GDM1 (cell line): Measurements from ENCODE around the gene CBFA2T2.
"Not testable (repeated sequence)": the region's sequence is repeated elsewhere in the genome, so short reads cannot be mapped to it uniquely, and the experiment has no call there.

Source experiments
- DNase-seq: peaks from one replicate; lab custom pipeline; 2025; lab: John Stamatoyannopoulos, UW

CBFA2T2 gene

GRCh38 chr20:33470866-33471265 lies 19.0 kb upstream of the CBFA2T2 start:
- no peak for DNase-seq

GRCh38 chr20:33472868-33473435 lies 16.9 kb upstream of the CBFA2T2 start:
- no peak for DNase-seq

DNA sequence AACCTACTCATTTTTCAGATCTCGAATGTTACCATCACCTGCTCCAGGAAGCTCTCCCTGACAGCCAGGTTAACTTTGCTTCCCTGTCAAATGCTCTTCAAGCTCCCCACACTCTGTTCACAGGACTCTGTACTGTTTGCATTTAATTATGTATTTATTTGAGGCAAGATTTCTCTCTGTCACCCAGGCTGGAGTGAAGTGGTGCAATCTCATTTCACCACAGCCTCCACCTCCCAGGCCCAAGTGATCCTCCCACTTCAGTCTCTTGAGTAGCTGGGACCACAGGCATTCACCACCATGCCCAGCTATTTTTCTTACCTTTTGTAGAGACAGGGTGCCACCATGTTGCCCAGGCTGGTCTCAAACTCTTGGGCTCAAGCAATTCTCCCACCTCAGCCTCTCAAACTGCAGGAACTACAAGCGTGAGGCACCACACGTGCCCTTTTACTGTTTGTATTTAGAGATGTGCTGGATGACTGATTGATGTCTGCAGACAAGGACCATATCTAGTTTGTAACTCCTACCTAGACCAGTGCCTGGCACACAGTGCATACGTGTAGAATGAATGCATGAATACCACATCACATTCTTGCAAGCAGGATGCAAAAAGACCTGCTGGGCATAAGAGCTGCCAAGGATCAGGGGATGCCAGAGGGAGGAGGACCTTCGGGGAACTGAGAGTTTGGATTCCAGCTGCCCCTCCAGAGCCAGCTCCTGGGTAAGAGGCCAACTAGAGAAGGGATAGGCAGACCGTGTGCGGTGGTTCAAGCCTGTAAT lies 15.6 kb upstream of the CBFA2T2 start:
- no peak for DNase-seq

DNA sequence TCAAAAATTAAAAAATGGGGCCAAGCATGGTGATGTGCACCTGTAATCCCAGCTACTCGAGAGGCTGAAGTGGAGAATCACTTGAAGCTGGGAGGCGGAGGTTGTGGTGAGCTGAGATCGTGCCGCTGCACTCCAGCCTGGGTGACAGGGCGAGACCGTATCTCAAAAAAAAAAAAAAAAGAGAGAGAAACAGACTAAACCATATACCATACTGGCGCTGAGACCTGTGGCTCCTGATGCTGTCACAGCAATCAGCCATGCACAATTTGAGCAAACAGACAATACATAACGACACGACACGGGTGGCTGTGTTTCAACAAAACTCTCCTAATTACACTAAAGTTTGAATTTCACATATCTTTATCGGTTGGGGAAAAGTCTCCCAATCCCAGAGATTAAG lies 14.9 kb upstream of the CBFA2T2 start:
- no peak for DNase-seq

GRCh38 chr20:33475381-33476152 lies 14.3 kb upstream of the CBFA2T2 start:
- DNase-seq: no peak

- DNase-seq: no peak
Observed at GRCh38 chr20:33477386-33478234, 12.3 kb upstream of the CBFA2T2 start.

- DNase-seq: no peak
Observed at GRCh38 chr20:33480048-33480447, 9.8 kb upstream of the CBFA2T2 start.

GRCh38 chr20:33481431-33481941 lies 8.4 kb upstream of the CBFA2T2 start:
- DNase-seq: no peak

DNA sequence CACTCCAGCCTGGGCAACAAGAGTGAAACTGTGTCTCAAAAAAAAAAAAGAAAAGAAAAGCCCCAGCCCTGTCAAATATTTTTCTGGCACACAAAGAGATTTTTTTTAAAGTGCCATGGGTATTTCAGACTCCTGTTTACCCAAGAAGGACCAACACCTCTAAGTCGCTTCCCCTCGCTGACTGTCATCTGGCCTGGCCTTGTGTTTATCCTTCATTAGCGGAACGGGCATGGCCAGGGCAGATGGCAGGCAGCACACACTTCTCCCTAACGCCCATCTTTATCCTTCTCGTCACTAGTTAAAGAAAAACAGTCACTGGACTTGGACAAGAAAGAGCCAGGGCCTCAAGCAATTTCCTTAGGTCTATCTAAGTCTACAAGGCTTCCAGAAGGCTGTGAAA lies 7.3 kb upstream of the CBFA2T2 start:
- DNase-seq: no peak

DNA sequence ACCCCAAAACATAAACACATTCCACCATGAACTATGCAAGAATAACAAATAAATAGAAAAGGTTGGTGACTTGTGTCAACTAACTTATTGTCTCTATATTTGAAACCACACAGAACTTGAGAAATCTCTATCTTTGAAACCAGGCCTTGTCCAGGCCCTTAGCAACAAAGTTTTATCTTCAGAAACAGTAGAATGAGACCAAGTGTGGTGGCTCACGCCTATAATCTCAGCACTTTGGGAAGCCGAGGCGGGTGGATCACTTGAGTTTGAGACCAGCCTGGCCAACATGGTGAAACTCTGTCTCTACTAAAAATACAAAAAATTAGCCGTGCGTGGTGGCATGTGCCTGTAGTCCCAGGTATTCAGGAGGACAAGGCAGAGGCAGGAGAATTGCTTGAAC lies 6.7 kb upstream of the CBFA2T2 start:
- not testable (repeated sequence) for DNase-seq

DNA sequence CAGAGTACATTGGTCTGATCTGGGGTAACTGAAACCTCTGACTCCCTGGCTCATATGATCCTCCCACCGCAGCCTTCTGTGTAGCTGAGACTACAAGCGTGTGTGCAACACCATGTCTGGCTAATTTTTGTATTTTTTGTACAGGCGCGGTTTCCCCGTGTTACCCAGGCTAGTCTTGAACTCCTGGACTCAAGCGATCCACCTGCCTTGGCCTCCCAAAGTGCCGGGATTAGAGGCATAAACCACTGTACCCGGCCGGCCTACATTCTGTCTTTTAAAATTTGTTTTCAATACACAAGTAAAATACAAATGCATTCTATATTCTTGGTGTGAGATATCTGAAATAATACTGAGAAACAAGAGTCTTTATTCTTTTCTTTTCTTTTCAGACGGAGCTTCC lies 1.7 kb upstream of the CBFA2T2 start:
- no peak for DNase-seq

DNA sequence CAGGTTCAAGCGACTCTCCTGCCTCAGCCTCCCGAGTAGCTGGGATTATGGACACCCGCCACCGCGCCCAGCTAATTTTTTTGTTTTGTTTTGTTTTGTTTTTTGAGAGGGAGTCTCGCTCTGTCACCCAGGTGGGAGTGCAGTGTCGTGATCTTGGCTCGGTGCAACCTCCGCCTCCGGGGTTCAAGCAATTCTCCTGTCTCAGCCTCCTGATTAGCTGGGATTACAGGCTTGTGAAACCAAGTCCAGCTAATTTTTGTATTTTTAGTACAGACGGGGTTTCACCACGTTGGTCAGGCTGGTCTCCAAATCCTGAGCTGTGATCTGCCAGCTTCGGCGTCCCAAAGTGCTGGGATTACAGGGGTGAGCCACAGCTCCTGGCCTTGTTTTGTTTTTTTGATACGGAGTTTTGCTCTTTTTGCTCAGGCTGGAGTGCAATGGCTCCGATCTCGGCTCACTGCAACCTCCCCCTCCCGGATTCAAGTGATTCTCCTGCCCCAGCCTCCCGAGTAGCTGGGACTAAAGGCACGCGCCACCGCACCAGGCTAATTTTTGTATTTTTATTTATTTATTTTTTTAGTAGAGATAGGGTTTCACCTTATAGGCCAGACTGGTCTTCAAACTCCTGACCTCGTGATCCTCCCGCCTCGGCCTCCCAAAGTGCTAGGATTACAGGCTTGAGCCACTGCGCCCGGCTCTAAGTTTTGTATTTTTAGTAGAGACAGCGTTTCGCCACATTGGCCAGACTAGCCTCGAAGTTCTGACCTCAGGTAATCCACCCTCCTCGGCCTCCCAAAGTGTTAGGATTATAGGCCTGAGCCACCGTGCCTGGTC lies 1.0 kb upstream of the CBFA2T2 start:
- DNase-seq: not testable (repeated sequence)

GRCh38 chr20:33489495-33490022 lies 337 bp upstream of the CBFA2T2 start:
- DNase-seq: peak; percentile 96

DNA sequence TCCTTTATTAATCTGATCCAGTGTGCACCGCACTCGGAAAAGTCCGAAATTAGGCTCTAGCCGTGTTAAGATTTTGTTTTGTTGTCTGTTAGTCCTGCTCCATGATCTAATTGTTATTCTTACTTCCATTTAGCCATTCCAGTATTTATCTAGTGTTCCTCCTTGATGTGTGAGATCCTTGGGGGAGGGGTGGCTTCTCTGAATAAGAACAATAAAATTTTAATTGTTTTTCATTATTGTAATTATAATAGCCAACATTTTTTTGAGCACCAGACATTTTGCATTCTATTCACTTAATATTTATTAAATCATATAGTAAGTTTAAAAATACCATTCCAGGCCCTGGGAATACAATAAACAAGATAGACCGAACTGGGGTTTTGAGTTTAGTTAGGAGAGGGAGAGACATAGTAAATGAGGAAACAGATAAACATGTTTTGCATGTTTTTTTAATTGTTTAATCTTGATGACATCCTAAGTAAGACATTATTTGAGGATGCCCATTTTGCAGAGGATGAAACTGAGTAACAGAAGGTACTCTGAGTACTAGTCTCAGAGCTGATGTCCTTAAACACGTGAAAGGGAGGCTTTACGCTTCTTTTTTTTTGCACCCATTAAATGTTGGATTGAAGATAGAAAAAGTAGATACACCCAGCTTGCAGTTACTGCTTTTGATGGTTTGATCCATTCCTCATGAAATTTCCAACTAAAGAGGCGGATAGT lies 1.2 kb downstream of the CBFA2T2 start:
- DNase-seq: no peak

DNA sequence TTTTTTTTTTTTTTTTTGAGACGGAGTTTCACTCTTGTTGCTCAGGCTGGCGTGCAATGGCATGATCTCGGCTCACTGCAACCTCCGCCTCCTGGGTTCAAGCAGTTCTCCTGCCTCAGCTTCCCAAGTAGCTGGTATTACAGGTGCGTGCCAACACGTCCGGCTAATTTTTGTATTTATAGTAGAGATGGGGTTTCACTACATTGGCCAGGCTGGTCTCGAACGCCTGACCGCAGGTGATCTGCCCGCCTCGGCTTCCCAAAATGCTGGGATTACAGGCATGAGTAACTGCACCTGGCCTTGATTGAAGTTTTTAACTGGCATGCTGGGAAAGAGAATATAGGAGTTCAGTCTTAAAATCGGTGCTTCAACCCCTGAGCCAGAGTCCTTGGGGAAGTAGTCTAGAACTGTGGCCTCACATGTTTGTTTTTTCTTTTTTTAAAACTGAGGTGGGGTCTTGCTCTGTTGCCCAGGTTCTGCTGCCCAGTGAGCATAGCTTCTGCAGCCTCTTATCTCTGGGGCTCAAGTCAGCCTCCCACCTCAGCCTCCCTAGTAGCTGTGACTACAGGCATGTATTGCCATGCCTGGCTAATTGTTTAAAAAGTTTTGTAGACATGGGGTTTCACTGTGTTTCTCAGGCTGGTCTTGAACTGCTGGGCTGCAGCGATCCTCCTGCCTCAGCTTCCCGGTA lies 3.3 kb downstream of the CBFA2T2 start:
- DNase-seq: no peak

DNA sequence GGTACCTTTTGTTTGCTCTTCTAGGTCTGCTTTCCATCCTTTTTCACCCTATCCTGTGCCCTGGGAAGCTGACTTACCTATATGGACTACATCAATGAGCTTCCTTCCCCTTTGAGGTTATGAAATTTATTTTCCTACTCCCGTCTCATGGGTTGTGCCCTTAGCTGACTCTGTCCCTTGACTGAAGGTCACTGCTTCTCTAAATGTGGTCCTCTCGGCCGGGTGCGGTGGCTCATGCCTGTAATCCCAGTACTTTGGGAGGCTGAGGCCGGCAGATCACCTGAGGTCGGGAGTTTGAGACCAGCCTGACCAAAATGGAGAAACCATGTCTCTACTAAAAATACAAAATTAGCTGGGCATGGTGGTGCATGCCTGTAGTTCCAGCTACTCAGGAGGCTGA lies 6.9 kb downstream of the CBFA2T2 start:
- DNase-seq: not testable (repeated sequence)

- no peak for DNase-seq
Observed at GRCh38 chr20:33499355-33499754, 9.5 kb downstream of the CBFA2T2 start.

- DNase-seq: no peak
Observed at GRCh38 chr20:33501000-33501399, 11.1 kb downstream of the CBFA2T2 start.

GRCh38 chr20:33503564-33503963 lies 13.7 kb downstream of the CBFA2T2 start:
- no peak for DNase-seq
